NCI-H2029 treated with DMSO at 0.1 percent for 48 hours (cell line): ENCODE data around the gene SPEN.

ENCODE experiments used
- DNase-seq: peaks from one replicate; lab custom pipeline; 2025; lab: John Stamatoyannopoulos, UW

SPEN gene

DNA sequence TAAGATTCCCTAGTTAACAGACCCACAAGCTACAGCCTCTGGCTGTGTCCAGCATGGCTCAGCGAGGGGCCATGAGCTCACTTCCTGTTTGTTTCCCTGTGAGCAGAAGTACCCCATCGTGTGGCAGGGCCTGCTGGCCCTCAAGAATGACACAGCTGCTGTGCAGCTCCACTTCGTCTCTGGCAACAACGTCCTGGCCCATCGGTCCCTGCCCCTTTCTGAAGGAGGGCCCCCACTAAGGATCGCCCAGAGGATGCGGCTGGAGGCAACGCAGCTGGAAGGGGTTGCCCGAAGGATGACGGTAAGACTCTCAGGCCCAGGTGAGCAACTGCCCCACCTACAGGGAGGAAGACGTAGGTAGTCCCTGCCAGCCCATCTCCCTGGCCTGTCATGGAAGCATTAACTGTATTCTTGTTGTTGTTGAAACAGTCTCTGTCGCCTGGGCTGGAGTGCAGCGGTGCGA, 90.2 kb downstream of the SPEN start:
- no peak for DNase-seq

DNA sequence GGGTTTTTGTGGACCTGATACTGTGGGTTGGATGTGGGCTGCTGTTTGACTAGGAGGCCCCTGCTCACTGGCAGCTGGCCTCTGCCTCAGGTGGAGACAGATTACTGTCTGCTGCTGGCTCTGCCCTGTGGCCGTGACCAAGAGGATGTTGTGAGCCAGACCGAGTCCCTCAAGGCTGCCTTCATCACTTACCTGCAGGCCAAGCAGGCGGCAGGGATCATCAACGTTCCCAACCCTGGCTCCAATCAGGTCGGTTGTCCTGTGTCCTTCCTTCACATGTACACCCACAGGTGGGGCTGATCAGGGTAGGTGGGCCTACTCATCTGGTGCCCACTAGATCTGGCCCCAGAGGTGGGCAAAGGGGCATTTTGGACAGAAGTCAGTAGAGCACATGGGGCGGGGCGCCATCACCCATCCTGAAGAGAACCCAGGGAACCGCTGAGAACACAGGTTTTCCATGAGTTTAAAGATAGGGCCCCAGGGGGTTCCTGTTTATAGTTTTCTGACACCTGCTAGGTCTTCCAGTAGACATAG, 91.2 kb downstream of the SPEN start:
- DNase-seq = no peak

DNA sequence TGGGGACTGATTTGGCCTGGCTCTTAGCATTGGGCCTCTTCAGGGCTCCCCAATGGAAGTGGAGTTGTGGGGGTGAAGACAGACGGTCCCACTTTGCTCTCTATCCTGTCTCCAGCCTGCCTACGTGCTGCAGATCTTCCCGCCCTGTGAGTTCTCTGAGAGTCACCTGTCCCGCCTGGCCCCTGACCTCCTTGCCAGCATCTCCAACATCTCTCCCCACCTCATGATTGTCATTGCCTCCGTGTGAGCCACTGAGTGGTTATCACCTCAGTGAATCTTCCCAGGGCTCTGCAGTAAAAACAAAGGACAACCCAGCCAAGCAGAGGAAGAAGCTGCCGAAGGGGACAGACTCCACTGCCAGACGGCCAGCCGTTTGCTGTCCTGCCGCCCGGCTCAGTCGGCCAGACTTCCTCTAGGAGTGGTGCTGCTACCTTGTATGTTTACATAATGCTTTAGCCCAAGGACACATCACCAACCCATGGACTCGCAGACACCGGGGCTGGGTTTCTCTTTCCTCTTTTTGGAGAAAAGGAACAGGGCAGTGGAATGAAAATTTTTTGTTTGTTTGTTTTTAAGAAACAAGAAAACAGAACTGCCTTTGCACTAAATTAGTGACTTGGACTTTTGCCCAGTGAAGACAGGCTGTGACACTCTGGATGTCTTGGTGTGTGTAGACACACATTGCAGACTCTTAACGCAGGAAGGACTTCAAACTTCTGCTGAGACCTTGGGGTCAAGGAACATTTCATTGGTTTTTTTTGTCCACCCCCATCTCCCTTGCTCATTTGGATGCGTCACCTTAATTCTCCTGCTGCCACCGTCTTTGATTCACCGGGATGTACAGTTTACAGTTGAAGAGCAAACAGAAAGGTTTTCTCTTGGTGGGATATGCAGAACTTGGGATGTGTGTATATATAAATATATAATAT, 91.9 kb downstream of the SPEN start:
- no peak for DNase-seq

DNA sequence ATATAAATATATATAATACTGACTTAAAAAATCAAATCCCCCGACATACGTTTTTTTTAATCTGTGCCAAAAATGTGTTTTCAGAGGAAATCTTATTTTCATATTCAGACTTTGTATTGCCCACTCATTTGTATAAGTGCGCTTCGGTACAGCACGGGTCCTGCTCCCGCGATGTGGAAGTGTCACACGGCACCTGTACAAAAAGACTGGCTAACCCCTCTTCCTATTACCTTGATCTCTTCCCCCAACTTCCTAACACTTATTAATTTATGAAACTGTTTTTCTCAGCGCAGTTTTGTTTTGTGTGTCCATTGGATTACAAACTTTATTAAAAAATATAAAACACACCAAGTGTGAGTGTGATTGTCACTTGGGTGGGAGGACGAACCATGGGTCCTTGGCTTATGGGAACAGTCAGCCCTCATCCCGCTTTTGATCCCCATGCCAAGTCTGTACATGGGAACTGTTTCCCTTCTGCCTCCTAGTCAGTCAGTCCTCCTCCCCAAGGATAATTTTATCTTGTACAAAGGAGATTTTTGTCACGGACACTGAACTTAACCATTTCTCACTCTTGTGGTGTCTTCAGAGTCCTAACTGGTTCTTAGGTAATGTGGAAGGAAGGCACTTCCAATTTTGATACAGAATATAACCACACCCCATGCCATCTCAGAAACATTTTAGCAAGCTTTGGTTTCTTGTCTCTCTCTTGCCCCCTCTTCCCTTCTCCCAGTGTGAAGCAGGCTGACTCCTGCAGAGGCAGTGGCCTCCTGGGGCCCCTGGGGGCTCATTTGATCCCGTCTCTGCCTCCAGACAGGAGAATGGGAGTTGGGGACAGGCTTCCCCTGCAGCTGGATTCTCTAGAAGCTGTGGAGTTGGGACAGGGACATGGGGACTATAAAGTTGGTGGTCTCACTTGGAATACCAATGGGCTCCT, 92.9 kb downstream of the SPEN start:
- no peak for DNase-seq

DNA sequence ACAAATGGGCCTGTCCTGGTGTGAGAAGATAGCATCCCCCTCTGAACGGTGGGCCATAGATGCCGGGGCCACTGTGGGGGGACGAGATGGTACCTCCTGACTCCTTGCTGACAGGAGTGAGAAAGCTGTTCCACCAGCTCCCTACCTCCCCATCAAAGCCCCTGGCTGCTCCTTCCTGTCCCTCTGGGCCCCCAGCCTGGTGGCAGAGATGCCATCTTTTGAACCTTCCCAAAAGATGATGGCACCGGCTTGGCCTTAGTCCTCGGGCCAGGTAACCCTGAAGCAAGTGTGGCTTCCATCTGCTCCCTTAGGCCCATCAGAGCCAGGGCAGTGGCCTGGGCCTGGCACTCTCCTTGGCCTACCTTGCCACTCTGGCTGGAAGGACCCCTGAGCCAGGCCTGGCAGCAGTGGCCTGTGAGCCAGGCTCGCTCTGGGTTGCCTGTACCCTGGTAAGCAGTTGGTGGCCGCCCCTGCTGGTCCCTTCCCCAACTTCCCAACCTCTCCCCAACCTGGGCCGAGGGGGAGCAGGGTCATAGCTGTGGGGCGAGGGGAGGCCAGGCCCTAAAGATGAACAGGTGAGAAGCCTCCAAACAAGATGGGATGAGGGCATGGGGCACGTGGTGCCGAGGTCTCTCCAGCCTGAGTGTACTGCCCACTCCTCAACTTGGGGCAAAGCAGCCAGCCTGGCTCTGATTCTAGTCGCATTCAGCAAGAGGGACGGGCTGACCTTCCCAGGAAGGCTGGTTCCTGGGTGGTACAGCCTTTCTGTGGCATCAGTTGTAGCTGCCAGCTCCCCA, 93.7 kb downstream of the SPEN start:
- no peak for DNase-seq

DNA sequence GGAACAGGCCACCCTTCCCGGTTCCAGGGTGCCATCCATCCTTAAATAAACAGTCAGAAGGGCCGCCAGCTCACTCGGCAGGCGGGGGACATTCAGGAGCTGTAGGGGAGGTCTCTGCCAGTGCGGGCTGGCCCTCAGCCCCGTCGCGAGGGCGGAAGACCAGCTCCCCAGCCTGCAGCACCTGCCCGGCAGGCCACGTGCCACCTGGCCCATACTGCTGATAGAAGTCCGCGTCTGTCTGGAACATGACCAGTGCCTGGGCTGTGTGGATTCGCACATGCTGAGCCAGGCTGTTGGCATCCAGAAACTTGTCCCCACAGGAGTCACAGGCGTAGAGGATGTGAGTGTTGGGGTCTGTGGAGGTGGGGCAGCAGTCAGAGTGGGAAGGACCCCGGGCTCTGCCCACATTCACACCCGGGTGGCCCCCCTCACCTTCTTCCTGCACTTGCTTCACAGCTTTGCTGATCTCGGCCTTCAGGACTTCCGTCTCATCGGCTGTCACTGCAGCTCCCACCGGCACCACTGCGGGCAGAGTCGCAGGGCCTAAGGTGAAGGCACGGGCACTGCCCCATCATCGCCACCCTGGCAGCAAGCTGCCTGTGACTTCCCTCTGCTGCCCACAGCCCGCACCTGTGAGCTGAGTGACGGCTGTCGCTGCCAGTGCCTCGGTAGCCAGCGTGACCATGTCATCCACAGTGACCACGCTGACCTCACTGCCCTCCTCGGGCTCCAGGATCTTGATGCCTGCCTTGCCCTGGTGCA, 94.6 kb downstream of the SPEN start:
- DNase-seq = no peak

DNA sequence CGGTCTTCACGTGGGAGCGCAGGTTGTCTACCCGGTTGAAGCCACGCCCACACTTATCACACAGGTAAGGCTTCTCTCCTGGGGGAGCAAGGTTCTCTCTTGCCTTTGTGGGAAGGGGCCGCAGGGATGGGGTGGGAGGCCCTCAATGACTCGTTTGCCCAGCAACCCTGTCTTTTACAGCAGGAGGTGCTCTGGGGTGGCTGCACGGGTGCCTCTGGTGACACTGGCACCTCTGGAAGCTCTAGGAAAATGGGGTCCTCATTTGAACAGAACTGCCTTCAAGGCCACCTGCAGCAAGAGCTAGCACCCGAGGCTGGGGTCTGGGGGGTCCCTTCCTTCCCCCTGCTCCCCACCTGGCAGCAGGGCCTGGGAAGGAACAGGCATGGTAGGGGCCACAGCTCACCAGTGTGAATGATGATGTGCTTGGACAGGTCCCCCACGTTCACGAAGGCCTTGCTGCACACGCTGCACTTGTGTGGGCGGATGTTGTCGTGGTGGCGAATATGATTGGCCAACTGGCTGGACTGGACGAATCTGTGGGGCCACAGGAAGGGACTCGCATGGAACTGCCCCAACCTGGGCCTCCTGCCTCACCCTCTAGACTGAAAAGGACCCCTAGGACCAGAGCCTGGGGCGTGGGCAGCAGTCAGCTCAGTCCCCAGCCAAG, 95.3 kb downstream of the SPEN start:
- no peak for DNase-seq

DNA sequence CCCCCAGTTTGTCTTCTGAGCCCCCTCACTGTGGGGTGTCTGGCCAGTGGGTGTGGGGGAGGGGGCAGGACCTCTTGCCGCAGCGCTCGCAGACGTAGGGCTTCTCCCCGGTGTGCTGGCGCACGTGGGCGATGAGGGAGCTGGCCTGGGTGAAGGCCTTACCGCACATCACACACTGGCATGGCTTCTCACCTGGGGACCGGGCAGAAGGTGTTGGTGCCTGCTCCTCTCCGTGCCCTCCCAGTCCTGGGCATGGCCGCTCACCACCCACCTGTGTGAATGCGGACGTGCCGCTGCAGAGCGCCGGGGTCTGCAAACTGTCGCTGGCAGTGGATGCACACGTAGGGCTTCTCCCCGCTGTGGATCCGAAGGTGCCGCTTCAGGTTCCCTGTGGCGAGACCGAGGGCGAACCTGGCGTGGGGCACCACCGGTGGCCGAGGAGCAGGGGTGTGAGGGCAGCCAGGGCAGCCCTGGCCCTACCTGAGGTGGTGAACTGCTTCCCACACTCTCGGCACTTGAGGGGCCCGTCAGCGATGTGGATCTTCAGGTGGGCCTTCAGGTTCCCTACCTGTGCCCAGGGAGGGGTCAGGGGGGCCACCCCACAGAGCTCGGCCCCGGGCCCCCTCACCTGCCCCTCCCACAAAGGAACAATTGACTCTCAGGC, 96.0 kb downstream of the SPEN start:
- no peak for DNase-seq

DNA sequence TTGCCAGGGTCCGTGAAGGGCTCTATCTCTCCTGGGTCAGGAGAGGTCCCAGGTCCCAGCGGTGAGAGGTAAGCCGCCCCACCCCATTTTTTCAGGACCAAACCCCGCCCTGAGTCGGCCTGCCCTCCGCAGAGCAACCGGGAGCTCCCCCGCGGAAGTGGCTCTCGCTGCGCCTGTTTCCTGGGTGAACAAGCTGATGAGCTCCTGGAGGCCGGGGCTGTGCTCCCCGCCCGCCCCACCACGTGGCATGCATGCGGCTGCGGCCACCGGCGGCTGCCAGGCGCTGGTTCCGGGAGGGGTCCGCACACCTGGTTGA, 96.4 kb downstream of the SPEN start:
- no peak for DNase-seq

DNA sequence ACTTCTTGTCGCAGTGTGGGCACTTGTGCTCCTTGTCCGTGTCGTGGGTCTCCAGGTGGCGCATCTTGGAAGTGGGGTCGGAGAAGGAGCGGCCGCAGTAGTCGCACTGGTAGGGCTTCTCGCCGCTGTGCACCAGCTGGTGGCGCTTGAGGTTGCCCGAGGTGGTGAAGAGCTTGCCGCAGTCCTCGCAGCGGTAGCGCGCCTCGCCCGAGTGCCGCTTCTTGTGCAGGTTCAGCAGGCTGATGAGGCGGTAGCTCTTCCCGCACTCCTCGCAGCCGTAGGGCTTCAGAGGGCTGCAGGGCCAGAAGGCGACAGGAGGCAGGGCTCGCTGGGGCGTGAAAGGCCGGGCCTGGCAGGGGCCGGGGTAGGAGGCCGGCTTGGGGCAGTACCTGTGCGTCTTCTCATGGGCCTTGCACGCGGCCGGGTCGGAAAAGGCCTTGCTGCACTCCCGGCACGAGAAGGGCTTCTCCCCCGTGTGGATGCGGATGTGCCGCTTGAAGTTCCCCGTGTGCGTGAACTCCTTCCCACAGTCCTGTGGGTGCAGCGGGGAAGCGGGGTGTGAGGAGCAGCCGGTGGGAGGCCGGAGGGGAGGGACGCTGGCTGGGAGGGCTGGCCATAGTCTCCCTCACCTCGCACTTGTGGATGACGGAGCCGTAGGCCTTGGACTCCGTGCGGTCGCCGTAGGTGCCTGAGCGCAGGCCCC, 97.0 kb downstream of the SPEN start:
- no peak for DNase-seq

DNA sequence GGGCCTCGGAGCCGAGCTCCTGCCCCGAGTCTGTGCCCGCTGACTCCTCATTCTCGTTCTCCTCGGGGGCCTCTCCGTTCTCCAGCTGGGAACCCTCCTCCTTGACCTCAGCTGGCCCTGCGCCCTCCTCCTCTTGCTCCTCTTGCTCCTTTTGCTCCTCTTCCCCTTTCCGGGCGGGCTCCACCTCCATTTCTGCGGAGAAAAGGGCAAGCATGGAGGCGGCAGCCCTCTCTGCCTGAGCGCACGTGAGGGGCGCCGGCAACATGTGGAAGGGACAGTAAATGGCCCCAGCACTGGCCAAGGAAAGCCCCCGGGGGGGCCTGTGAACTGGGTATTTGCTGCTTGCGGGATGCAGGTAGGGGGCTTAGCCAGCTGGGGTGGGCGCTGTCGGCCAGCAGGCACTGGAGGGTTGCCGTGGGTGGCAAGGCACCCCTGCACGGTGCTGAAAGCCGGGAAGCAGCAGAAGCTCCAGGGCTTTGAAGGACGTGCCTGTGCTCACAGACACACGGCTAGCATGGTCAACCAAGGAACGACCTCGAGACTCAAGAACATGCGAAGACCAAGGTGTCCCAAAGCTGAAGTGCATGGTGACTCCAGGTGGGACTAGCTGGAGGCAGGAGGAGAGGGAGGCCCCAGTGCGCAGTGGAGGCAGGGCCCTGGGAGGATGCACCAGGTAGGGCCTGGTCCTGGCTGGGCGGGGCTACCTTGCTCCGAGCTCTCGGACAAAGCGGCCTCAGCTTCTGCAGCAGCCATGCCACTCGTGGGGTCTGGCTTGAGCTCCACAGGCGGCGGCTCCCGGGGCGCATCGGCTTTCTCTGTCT, 97.7 kb downstream of the SPEN start:
- DNase-seq = no peak

DNA sequence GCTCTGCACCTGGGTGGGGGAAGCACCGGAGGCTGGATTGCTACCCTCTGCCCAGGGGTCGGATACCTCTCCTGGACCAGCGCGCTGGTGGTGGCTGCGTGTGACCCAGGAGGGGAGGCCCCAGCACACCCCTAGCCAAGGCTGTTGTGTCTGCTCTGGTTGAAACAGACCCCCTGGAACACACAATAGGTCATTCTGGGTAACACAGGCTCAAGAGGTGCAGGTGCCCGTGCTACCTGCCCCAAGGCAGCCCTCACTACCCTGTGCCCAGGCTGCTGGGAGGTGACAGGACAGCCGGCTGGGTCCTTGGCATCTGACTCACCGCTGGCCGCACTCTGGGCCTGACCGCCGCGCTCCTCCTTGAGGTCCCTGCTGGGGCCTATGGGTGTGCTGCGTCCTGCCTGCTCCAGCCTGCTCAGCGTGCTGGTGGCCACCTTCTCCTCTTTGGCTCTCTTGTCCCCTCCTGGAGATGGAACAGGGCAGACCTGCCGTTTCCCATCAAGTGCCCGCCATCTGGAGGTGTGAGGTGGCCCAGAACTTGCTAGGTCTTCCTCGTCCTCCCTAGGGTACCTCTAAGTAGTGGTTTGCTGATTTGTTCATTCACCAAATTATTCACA, 98.4 kb downstream of the SPEN start:
- no peak for DNase-seq

DNA sequence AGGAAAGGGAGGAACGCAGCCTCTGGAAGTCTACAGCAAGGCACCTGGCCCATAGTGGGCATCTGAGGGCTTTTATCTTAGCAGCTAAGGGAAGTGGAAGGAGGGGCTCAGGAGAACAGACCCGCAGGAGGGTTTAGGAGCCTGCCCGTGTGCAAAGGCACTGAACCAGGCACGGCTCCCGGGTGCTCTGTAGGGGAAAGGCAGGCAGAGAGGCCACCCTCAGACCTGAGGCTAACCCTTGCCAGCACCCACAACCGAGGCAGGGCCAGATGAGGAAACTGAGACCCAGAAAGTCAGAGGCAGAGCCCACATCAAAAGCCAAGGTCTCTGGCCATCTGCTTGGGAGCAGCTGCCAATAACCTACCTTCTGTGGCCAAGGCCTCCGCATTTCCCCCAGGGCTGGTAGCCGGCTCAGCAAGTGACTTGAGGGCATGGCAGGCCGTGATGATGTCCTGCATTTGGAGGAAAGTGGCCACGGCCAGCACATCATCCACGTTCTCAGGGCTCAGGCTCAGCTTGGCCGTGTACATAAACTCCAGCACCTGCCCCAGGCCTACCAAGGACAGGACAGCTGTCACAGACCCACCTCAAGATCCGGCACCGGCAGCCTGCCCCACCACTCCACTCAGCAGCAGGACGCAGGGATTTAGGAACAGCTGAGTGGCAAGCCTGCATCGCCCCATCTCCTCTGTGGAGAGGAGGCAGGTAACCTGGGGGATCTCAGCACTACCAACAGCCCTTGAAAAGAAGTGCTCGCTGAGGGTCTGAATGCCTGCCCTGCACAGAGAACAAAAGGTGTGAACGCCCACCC, 99.3 kb downstream of the SPEN start:
- no peak for DNase-seq

DNA sequence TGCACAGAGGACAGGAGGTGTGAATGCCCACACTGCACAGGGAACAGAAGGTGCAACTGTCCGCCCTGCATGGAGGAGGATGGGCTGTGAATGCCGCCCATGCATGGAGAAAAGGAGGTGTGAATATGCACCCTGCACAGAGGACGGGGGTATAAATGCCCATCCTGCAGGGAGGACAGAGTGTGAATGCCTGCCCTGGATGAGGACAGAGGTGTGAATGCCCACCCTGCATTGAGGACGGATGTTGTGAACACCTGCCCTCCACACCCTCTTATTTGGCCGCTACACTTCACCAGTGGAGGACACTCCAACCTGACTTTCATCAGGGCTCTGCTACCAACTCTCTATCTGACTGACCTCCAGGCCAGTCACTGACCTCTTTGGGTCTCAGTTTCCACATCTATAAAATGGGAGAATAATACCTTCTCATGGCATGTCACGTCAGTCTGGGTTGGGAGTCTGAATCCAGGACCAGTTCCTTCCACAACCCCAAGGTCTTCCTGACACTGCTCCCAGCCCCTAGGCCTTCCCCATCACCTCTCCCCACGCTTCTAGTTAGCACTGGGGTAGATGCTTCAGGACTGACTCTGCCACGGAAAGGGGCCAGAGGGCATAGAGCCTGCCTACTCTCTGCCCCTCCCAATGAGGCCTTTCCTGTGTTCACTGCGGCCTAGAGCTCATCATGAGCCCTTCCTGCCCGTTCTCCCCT, 100.0 kb downstream of the SPEN start:
- no peak for DNase-seq

DNA sequence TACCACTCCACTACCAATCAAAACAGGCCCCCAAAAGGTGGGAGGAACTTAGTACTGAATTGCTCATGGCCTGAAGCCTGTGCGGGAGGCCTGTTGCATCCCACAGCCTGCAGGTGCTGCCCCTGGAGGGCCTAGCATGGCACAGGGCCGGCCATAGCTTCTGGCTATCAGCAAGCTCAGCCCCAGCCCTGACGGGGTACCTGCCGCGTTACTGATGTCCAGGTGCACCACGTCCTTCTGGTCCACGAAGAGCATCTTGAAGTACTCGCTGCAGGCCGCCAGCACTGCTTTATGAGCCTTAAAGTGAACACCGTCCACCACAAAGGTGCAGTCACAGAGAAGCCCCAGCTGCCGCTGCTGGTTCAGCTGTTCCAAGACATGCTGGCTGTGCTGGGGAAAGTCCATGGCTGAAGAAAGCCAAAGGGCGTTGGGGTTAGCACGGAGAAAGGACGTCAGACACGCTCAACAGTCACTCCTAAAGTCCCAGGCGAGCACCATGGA, 100.6 kb downstream of the SPEN start:
- DNase-seq = no peak
